Measurements from ENCODE around the gene STX17. TPM values are rescaled to one million over a fixed set of nuclear protein-coding genes. Genes with fewer than 3 reads are reported as not detected.
"Not testable (repeated sequence)": the region's sequence is repeated elsewhere in the genome, so short reads cannot be mapped to it uniquely, and the experiment has no call there.

Gene STX17
- total RNA-seq, 2 donors from 2014 or later, result 16.1 to 18.8 TPM

DNA sequence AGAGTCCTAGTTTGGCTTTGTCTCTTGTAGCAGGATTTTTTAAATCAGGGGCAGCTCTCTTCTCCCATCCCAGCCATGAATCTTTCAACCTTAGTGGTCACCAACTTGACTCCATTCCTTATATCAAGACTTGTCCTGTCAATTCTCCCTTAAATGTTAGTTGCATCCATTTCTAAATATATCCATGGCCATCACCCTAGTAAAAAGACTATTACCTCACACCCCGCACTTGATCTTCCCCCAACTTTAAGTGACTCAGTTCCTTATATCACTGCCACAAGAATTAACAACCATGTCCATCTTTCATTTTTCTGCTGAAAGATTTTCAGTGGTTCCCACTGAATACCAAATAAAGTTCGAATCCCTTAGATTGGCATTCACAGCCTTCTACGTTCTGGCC is 67.0 kb downstream of the STX17 start:
- Histone ChIP-seq H3K36me3 (peaks cover 8% of the 10 kb centered on the region), H3K27me3 (no peaks in the 10 kb centered on the region), H3K9me3 (no peaks in the 10 kb centered on the region), H3K4me1 (no peaks in the 10 kb centered on the region), H3K4me3 (no peak overlapping the region), H3K27ac (no peak overlapping the region)
- no peak for DNase-seq (ENCODE audit: low spot score)
- TF ChIP-seq, protein P1, sequence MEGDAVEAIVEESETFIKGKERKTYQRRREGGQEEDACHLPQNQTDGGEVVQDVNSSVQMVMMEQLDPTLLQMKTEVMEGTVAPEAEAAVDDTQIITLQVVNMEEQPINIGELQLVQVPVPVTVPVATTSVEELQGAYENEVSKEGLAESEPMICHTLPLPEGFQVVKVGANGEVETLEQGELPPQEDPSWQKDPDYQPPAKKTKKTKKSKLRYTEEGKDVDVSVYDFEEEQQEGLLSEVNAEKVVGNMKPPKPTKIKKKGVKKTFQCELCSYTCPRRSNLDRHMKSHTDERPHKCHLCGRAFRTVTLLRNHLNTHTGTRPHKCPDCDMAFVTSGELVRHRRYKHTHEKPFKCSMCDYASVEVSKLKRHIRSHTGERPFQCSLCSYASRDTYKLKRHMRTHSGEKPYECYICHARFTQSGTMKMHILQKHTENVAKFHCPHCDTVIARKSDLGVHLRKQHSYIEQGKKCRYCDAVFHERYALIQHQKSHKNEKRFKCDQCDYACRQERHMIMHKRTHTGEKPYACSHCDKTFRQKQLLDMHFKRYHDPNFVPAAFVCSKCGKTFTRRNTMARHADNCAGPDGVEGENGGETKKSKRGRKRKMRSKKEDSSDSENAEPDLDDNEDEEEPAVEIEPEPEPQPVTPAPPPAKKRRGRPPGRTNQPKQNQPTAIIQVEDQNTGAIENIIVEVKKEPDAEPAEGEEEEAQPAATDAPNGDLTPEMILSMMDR (IDR thresholded peaks at IDR 0.05), result no peak

DNA sequence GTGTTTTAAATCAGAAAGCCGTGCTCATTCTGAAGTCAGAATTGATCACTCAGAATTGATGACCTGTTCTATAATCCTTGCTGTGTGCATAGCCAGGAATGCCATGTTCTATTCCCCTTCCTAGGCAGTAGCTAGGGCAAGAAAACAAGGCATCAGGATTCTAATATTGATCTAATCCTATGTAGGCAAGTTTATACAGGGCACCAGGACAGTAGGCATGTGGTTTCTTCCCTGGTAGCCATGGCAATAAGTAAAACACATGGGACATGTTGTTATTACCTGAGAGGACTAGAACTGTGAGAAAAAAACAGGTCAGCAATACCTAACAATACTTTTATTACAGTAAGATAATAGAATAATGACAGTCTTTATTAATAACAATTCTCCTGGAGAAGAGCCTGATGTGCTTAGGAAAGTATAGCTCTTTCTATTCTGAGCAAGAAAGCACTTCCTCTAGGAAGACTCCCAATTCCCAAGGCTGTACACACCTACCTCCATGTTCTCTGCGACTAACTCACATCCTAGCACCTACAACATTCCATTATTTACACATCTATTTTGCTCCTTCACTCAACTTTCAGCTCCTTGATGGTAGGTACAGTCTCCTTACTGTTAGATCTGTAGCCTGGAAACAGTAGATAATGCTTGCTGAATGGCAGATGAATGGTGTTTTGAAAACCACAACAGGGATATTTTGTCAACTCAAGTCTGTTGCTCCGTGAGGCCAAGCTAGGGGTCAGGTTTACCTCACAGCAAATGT is 70.8 kb downstream of the STX17 start:
- Histone ChIP-seq H3K27ac (no peak overlapping the region), H3K27me3 (no peaks in the 10 kb centered on the region), H3K4me1 (no peaks in the 10 kb centered on the region), H3K36me3 (no peaks in the 10 kb centered on the region), H3K4me3 (no peak overlapping the region), H3K9me3 (no peaks in the 10 kb centered on the region)
- DNase-seq (ENCODE audit: low spot score), result no peak
- TF ChIP-seq, protein P1 (IDR thresholded peaks at IDR 0.05), result no peak

DNA sequence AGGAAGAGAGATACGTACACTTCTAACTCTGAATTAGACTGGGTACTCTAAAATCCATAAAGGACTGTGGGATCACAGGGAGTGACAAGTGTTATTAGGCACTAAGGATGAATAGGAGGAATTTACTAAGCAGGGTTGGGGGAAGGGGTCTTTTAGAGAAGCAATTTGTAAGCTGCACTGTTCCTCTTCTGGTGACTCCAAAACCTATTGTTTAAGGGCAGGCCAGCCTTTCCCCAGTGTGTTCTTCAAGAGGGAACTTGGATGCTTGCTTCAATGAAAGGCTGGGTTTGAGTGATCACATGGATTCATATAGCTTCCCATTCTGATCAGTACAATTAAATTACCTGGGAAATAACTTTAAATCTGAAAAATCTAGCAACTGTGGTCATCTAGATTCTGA is 71.8 kb downstream of the STX17 start:
- TF ChIP-seq, protein P1 (IDR thresholded peaks at IDR 0.05), result no peak
- H3K27ac ChIP-seq, result no peak overlapping the region
- H3K27me3 ChIP-seq, result no peaks in the 10 kb centered on the region
- no peaks in the 10 kb centered on the region for H3K9me3 ChIP-seq
- no peaks in the 10 kb centered on the region for H3K4me1 ChIP-seq
- no peak for DNase-seq (ENCODE audit: low spot score)
- H3K36me3 ChIP-seq, result no peaks in the 10 kb centered on the region
- no peak overlapping the region for H3K4me3 ChIP-seq

DNA sequence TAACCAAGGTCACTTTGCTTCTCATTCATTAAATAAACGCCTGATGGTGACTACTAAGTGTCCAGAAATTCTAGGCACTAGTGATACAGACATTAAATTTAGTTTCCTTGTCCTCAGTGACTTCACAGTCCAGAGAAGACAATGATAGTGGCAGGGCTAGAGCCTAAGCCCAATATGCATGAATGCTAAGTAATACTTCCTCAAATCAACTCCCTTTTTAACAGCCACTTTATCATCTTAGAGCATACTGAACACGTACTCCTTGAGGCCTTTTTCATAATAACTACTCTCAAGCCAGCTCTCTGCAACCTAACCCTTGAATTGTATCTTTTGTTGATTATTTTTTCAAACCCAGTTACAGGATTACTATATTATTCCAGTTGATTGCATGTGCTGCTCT is 74.1 kb downstream of the STX17 start:
- H3K27ac ChIP-seq, result no peak overlapping the region
- H3K4me3 ChIP-seq, result no peak overlapping the region
- TF ChIP-seq, protein P1 (IDR thresholded peaks at IDR 0.05), result no peak
- no peaks in the 10 kb centered on the region for H3K4me1 ChIP-seq
- no peaks in the 10 kb centered on the region for H3K36me3 ChIP-seq
- H3K9me3 ChIP-seq, result no peaks in the 10 kb centered on the region
- DNase-seq (ENCODE audit: low spot score), result no peak
- no peaks in the 10 kb centered on the region for H3K27me3 ChIP-seq

DNA sequence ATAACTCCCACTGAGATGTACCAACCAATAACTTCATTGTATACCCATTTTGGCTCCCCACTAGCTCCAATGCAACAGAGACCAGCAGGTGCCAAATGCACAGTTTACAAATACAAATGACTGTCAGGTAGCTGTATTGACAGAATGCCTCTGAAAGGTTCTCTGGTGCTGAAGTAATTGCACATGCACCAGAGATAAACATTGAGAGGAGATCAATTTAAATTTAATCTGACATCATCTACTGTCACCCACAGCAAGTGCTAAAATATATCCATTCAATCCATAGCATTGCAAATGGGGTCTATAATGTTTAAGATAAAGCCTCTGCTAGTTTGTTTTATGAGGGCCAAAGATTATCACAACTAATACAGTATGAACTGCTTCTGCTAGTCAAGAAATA is 80.2 kb downstream of the STX17 start:
- H3K9me3 ChIP-seq, result peaks cover 0 to 11% of the 10 kb centered on the region in 2 donors
- TF ChIP-seq, protein P1 (IDR thresholded peaks at IDR 0.05), result no peak
- H3K27me3 ChIP-seq, result no peaks in the 10 kb centered on the region
- no peak overlapping the region for H3K27ac ChIP-seq
- H3K36me3 ChIP-seq, result peaks cover 14% of the 10 kb centered on the region
- DNase-seq (ENCODE audit: low spot score), result no peak
- H3K4me1 ChIP-seq, result no peaks in the 10 kb centered on the region
- H3K4me3 ChIP-seq, result no peak overlapping the region

DNA sequence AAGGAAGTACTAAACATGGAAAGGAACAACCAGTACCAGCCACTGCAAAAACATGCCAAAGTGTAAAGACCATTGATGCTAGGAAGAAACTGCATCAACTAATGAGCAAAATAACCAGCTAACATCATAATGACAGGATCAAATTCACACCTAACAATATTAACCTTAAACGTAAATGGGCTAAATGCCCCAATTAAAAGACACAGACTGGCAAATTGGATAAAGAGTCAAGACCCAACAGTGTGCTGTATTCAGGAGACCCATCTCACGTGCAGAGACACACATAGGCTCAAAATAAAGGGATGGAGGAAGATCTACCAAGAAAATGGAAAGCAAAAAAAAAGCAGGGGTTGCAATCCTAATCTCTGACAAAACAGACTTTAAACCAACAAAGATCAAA is 84.1 kb downstream of the STX17 start:
- DNase-seq (ENCODE audit: low spot score); H3K27me3 ChIP-seq; H3K4me3 ChIP-seq; H3K4me1 ChIP-seq; H3K27ac ChIP-seq: not testable (repeated sequence)
- peaks cover 0 to 11% of the 10 kb centered on the region in 2 donors for H3K9me3 ChIP-seq
- peaks cover 14% of the 10 kb centered on the region for H3K36me3 ChIP-seq
